ENCODE results near the gene RGS6. TPM values are rescaled to one million over a fixed set of nuclear protein-coding genes. Genes with fewer than 3 reads are reported as not detected.

Gene RGS6
- total and polyA plus RNA-seq, 4 donors = 0.06 to 5.3 (median 0.17) TPM; not detected in 1

GRCh38 chr14:72094844-72095582 lies 162.8 kb downstream of the RGS6 start (continued):
- no peak for TF ChIP-seq CTCF (IDR thresholded peaks at IDR 0.05; ENCODE audit: low read depth, low read length, missing input control)
- no peak for TF ChIP-seq GABPA (IDR thresholded peaks at IDR 0.05 in 1 of 2, conservative IDR thresholded peaks at IDR 0.05 in 1 of 2)
- no peak for TF ChIP-seq SP1 (IDR thresholded peaks at IDR 0.05)
- no peak for TF ChIP-seq ATF3 (IDR thresholded peaks at IDR 0.05)
- no peak for TF ChIP-seq MAX (IDR thresholded peaks at IDR 0.05)
- no peak for TF ChIP-seq RAD21 (IDR thresholded peaks at IDR 0.05)

- TF ChIP-seq RXRA (IDR thresholded peaks at IDR 0.05) (no peak), HNF4A (conservative IDR thresholded peaks at IDR 0.05) (no peak), ATF3 (IDR thresholded peaks at IDR 0.05) (no peak), ZBTB33 (IDR thresholded peaks at IDR 0.05) (no peak), CTCF (IDR thresholded peaks at IDR 0.05; ENCODE audit: low read depth, low read length, missing input control) (no peak), JUND (IDR thresholded peaks at IDR 0.05) (no peak), SP1 (IDR thresholded peaks at IDR 0.05) (no peak), FOXA1 (IDR thresholded peaks at IDR 0.05) (no peak), TAF1 (conservative IDR thresholded peaks at IDR 0.05) (no peak)
Observed at GRCh38 chr14:72097173-72097783, 165.0 kb downstream of the RGS6 start.

More at GRCh38 chr14:72097173-72097783, 165.0 kb downstream of the RGS6 start:
- Histone ChIP-seq H3K27ac (ENCODE audit: low read depth in 1 of 2, low read length in 2 of 2) (no peak overlapping the region), H3K27me3 (ENCODE audit: control insufficient read depth in 4 of 4, insufficient read depth in 4 of 4, low read length in 3 of 4) (no peaks in the 10 kb centered on the region), H3K4me3 (ENCODE audit: low read depth in 1 of 3, low read length in 3 of 3) (no peak overlapping the region), H3K9me3 (ENCODE audit: control insufficient read depth in 4 of 4, low read length in 3 of 4) (no peaks in the 10 kb centered on the region), H3K4me1 (ENCODE audit: control insufficient read depth in 4 of 4, insufficient read depth in 4 of 4, low read length in 3 of 4) (no peaks in the 10 kb centered on the region), H3K9ac (ENCODE audit: low read depth in 1 of 2, low read length in 2 of 2) (no peak overlapping the region), H3K36me3 (ENCODE audit: control insufficient read depth in 4 of 4, insufficient read depth in 3 of 4, low read depth in 1 of 4, low read length in 3 of 4) (no peaks in the 10 kb centered on the region)
- 64% methylated on average over 4 of the region's 4 CpGs for WGBS
- no peak for DNase-seq (ENCODE audit: low spot score)
